ENCODE results near the gene RNF207.
"Not testable (repeated sequence)": the region's sequence is repeated elsewhere in the genome, so short reads cannot be mapped to it uniquely, and the experiment has no call there.

Gene RNF207

GRCh38 chr1:6206520-6206855, 569 bp downstream of the RNF207 start:
- DNase-seq = no peak

DNA sequence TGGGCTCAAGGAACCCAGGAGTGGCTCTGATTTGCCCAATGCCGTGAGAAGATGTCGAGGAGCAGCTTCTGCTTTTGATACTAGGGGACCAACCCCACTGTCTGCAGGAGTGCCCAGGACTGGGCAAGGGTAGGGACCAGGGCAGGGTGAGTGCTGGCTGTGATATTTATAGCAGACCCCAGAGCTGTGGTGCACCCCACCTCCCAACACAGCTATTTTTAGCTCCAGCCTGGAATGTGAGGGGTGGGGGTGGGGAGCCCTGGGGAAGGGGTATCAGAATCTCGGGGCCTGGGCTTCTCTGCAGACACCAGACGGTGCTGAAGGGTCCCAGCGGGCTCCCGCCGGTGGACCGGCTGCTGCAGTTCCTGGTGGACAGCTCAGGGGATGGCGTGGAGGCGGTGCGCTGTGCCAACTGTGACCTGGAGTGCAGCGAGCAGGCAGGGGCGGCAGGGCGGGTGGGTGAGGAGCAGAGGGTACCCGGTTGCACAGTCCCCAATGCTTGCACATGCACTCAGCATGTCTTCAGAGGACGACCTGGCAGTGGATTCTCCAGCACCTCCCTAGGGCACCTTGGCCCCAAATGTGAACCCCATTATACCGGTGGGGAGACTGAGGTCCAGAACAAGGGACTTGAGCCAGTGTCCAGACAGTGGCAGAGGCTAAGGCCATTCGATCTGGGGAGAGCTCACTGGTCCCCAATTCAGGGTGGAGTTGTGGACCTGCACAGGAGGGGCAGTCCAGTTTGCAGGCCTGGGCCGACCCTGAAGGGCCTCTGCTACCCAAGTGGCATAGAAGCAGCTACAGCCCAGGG, 1.4 kb downstream of the RNF207 start:
- no peak for DNase-seq

DNA sequence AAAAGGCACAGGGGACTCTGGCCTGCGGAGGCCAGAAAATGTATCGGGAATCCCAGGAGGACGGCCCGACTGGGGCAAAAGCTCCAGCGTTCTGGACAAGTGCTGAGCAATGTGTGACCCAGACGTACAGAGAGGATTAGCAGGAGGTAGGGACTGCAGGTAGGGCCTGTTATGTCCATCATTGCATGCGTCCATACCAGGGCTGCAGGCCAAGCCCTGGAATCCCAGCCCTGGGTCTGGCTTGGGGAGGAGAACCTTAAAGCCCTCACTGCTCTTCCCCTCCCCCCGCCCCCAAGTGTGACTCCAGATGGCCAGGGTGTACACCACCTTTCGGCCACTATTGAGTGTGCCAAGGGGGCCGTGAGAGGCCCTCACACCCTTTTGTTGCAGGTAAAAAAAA, 2.0 kb downstream of the RNF207 start:
- DNase-seq = no peak

- no peak for DNase-seq
These were observed 3.1 kb downstream of the RNF207 start for GRCh38 chr1:6208723-6209660.

DNA sequence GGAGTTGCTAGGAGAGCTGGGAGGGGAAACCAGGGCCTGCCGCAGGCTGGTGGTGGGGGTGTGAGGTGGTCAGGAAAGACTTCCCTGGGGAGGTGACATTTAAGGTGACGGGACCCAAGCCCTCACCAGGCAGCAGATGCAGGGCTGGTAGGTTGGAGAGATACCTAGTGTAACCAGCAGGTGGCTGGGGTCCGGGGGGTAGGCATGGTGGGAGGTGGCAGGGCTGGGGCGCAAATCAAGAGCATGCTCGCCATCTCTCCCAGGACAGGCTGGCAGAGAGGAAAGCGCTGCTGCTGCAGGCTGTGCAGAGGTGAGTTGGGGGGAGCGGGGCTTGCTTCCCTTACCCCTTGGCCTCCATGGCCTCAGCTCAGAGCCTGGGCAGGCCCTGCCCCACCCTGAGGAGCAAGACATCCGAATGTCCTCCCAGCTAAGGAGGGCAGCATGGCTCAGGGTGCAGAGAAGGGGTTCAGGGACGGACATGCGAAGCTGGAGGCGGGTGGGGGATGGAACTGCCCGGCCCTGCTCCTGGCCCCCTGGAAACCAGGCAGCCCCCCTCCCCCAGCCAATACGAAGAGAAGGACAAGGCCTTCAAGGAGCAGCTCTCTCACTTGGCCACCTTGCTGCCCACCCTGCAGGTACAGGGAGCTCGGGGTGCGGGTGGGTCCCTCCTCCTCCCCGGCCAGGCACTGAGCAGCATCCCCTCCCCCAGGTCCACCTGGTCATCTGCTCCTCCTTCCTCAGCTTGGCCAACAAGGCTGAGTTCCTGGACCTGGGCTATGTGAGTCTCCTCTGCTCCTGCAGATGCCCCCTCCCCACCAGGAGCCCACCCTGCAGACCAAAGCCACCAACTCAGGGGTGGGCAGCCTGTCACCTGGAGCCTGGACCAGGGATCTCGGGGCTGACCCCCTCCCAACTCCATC, 4.0 kb downstream of the RNF207 start:
- DNase-seq = no peak

DNA sequence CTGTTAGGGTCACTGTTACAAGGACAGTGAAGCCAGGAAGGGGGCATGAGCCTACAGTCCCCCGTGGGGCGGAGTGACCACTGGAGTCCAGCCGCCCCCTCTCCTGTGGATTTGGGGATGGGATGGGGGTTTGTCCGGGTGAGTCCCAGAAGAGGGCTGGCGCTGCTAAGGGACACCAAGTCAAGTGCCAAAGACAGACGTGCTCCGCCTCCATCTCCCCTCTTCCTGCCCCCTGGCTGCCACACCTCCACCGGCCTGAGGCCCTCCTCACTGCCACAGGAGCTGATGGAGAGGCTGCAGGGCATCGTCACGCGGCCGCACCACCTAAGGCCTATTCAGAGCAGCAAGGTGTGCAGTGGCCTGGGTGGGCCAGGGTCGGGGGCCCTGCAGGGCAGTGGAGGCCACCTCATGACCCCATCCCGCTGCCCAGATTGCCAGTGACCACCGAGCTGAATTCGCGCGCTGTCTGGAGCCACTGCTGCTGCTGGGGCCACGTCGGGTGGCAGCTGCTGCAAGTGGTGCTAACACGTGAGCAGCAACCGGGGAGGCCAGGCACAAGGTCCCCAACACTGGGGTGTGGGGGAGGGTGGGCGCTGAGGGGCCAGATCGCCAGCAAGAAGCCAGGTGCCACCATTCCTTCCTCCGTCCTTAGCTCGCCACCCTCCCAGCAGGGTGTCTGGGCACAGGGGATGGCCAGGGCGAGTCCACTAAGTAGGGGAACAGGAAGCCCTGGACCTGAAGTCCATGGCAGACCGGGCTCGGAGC, 4.9 kb downstream of the RNF207 start:
- no peak for DNase-seq

DNA sequence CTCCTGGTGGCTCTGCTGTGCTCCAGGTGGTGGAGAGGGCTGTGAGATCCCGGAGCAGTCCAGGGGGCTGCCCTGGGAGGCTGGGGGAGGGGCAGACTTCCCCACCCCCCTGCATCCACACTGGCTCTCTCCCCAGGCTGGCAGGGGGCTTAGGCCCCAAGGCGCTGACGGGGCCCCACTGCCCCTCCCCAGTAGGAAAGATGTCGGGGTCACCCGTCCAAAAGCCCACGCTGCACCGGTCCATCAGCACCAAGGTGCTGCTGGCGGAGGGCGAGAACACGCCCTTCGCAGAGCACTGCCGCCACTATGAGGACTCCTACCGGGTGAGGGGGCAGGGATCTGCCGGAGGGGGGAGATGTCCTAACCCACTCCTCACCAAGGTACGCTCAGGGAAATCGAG, 5.8 kb downstream of the RNF207 start:
- DNase-seq = no peak

GRCh38 chr1:6212193-6212959, 6.5 kb downstream of the RNF207 start:
- peak; percentile 27 for DNase-seq

DNA sequence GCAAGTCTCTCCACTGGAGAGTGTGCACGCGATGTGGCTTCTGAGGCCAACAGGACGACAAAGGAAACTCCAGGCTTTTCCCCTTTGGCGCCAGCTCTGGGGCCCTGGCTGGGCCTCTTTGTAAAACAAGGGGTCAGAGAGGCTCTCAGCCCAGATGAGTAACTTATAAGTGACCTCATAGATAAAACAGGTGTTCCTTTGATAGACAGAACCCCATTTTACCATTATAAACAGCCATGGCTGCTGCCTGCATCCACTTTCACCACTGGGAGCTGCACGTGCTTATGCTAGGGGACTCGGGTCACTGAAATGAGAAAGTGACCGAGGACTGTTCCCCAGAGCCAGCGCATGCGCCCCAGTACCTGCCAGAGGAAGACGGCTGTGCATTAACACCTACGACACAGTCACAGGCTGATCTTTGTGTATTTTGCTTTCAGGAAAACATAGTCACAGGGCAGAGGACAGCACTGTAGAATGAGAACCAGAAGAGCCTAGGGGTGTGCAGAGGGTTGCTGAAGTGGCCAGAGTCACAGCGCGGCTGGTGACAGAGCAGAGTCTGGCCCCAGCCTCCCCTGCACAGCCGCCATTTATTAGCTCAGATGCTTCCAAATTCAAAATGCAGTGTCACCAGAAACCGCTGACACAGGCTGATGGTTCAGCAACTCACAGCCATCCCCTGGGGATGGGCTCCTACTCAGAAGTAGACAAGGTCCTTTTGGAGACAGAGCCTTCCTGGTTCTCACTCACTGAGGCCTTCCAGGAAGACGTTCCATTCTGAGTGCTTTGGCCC, 12.7 kb downstream of the RNF207 start:
- DNase-seq = no peak

DNA sequence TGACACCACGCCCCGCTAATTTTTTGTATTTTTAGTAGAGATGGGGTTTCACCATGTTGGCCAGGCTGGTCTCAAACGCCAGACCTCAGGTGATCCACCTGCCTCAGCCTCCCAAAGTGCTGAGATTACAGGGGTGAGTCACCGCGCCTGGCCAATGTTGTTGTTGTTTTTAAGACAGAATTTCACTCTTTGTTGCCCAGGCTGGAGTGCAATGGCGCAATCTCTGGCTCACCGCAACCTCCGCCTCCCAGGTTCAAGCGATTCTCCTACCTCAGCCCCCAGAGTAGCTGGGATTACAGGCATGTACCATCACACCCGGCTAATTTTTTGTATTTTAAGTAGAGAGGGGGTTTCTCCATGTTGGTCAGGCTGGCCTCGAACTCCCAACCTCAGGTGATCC, 13.7 kb downstream of the RNF207 start:
- DNase-seq = not testable (repeated sequence)

GRCh38 chr1:6220236-6220635, 14.3 kb downstream of the RNF207 start:
- DNase-seq = no peak

DNA sequence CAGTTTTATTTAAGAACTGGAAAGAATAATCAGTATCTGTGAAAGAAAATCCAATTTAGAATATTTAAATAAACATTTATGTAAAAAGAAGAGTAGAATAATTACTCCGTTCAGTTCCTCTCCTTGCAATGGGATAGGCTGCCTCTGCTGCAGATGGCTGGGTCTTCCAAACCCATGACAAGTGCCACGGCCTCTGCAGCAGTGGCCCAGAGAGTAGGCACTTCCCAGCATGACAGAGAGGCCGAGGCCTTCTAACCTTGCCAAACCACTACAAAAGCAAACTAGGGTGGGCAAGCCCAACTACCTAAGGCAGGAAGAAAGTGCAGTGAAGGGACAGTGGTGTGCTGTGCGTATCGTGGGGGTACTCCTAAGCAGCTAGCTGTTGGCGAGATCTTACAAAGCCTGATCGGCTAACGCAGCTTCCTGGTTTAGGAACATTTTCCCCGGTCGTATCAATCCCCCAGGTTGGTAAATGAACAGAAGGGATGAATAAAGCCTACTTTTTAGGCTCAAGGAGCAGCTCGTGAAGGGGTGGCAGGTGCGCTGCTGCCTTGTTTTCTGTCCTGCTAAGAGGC, 15.4 kb downstream of the RNF207 start:
- no peak for DNase-seq

- DNase-seq = no peak
These were observed 16.7 kb downstream of the RNF207 start for GRCh38 chr1:6222636-6223035.

DNA sequence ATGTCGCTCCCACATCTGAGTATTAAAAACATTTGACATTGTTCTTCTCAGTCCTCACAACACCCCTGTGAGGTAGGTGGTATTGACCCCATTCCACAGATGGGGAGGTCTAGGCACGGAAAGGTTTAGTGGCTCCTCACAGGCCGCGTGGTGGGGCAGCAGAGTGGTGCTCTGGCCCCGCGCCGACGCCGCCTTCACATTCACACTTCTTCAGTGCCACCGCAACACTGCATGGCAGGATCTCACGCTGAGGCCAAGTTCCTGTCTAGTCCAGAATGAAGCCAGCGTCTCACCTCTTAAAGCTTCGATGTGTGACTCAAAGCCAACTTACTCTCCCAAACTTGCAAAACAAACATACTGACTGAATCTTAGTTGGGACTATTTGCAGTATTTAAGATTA, 17.7 kb downstream of the RNF207 start:
- no peak for DNase-seq

DNA sequence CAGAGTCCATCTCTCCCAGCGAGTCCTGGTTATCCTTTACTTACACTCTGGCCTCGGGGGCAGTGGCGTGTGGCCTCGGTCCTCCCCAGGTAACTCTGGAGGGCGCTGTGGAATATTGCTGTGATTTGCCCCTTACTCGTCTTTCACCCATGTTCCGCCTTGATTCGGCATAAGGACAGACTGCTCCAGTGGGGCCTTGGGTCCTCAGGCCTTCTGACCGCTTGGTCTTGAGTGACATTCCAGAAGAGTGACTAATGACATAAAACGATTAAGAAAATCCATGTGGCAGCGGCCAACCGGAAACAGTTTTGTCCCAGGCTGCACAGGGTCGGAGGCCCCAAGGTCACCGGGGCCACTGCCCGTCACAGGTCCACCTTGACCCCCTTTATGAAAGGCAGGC, 18.8 kb downstream of the RNF207 start:
- DNase-seq = no peak

DNA sequence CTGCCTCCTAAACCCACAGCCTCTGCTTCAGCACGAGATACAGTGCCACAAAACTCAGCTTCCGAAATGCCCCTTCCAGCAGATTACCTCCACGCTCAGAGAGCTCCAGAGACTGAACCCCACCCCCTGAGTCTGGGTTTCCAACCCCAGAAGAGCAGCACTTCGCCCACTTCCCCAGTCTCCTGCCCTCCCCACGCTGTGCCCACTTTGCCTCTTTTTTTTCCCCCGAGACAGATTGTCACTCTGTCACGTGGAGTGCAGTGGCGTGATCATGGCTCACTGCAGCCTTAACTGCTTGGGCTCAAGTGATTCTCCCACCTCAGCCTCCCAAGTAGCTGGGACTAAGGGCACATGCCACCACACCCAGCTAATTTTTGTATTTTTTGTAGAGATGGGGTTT, 19.7 kb downstream of the RNF207 start:
- DNase-seq = no peak

GRCh38 chr1:6233376-6233775, 27.5 kb downstream of the RNF207 start:
- no peak for DNase-seq

GRCh38 chr1:6234502-6235295, 28.8 kb downstream of the RNF207 start:
- DNase-seq = no peak

DNA sequence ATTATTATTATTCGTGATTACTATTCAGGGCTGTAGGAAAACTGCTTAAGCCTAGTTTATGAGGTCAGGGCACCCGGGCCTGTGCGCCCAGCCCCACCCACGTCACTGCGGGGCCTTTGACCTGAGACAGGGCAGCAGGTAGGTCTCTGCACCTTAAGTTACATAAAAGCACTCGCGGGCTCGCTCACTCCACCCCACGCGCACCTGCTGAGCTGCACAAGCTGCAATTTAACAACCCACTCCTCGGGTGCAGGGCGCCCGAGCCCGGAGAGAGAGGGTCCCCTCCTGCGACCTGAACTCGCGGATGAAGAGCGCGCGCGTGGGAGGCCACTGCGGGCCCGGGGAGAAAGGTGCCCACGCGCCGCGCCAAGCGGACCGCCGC, 29.4 kb downstream of the RNF207 start:
- no peak for DNase-seq

All from KG1 (cell line).